Measurements from ENCODE around the gene AP5S1.

AP5S1 gene, protein sequence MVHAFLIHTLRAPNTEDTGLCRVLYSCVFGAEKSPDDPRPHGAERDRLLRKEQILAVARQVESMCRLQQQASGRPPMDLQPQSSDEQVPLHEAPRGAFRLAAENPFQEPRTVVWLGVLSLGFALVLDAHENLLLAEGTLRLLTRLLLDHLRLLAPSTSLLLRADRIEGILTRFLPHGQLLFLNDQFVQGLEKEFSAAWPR

DNA sequence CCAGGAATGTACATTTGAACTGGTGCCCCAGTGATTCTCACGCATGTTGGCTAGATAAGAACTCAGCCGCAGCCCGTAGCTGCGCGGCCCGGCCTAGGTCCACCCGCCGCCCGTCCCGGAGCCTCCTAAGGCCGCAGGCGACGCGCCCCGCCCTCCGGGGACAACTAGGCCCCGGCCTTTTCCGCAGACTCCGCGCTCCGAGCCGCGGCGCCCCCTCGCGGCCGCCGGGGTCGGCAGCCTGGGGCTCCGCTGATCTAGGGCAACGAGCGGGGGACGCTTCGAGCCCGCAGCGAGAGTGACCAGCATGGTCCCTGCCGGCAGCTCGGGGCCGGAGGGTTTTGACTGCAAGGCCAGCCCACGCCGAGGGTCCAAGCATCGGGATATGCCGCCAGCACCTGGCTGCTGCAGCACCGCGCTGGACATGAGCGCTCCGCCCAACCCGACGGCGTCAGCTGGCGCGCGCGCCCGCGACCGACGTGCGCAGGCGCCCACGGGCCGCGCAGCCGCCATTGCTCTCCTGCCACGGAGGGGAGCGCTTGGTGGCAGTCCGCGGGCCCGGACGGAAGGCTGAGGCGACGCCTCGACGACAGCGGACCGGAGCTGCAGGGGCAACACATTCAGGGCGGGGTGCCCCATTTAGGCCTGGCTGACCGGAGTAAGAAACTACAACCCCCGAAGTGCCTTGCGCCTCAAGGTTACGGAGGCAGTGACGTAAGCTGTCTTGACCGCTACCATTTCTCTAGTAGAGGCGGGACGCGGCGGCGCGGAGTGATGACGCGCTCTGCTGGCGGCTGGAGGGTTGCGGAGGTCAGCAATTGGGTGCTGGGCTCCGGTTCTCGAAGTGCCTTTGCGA is at the start of gene AP5S1:
Gene AP5S1 (plus strand): TSS at position 500 of the 853 bp plus-strand sequence. CDS start 1,571 bp downstream, outside the sequence.
- Mint-ChIP-seq H3K27me3 (ENCODE audit: low read depth) (no peaks in the 10 kb centered on the region), H3K4me3 (peak within 1 kb of the TSS; percentile 87), H3K4me1 (ENCODE audit: low read depth) (peaks cover 38% of the 10 kb centered on the region), H3K36me3 (ENCODE audit: low read depth) (peaks cover 15% of the 10 kb centered on the region), H3K27ac (peak within 1 kb of the TSS; percentile 92), H3K9me3 (no peaks in the 10 kb centered on the region)

DNA sequence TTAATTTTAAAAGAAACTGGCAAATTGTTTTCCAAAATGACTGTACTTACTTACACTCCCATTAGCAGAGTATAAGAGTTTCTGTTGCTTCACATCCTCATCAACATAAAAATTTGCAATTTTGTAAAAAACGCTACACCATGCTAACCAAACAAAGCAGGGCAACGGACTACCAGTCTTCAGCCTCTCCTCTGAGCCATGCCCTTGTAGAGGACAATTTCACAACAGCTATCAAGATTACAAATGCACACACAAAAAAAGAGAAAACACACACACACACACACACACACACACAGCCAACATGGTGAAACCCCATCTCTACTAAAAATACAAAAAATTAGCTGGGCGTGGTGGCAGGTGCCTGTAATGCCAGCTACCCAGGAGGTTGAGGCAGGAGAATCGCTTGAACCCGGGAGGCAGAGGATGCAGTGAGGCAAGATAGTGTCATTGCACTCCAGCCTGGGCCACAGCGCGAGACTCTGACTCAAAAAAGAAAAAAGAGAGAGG is 48.7 kb upstream of the AP5S1 start:
- Mint-ChIP-seq H3K9me3 (no peaks in the 10 kb centered on the region), H3K4me3 (no peak overlapping the region), H3K27me3 (ENCODE audit: low read depth) (peaks cover 5% of the 10 kb centered on the region), H3K27ac (no peak overlapping the region), H3K36me3 (ENCODE audit: low read depth) (no peaks in the 10 kb centered on the region), H3K4me1 (ENCODE audit: low read depth) (peaks cover 13% of the 10 kb centered on the region)

DNA sequence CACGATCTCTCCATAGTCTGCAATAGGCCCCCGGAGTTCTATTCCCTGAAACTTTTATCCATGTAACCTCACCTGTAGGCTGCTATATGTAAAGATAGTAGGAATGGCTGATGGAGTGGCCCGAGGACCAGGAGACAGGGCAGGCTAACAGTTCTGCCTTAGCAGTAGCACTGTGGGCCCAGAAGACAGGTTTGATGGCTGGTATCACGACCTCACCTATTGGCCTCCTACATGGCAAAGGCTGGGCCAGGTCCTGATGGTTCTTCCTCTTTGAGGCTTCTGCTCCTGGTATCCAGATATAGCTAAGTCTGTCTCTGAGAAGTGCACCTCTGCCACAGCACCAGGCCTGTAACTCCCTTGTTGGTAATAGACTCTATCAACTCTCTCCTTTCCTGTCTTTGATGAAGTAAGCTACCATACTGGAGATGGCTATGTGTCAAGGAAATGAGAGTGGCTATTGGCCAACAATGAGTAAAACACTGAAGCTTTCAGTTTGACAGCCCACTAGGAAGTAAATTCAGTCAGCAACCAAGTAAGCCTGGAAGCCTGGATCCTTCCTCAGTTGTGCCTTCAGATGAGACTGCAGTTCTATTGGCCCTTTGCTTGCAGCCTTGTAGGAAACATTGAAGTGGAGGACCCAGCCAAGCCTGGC is 44.8 kb upstream of the AP5S1 start:
- H3K36me3 Mint-ChIP-seq (ENCODE audit: low read depth): peaks cover 5% of the 10 kb centered on the region
- H3K9me3 Mint-ChIP-seq: no peaks in the 10 kb centered on the region
- no peak overlapping the region for H3K27ac Mint-ChIP-seq
- peaks cover 15% of the 10 kb centered on the region for H3K4me1 Mint-ChIP-seq (ENCODE audit: low read depth)
- no peak overlapping the region for H3K4me3 Mint-ChIP-seq
- H3K27me3 Mint-ChIP-seq (ENCODE audit: low read depth): peaks cover 35% of the 10 kb centered on the region

DNA sequence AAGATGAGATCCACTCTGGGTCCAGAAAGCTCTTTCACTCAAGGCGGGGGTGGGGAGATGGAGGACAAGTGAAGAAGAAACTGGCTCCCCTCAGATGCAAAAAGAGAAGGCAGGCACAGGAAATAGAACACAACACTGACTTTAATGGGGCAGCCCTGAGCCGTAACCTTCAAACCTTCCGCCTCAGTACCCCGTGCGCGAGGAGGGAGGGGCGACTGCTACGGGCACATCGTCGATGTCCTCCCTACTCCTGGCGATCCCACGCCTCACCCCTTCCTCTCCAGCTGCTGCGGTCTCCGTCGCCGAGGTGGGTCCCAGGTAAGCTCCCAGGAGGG is 43.0 kb upstream of the AP5S1 start:
- Mint-ChIP-seq H3K4me1 (ENCODE audit: low read depth) (peaks cover 25% of the 10 kb centered on the region), H3K4me3 (peak overlapping the region; percentile 71), H3K27ac (no peak overlapping the region), H3K27me3 (ENCODE audit: low read depth) (peaks cover 42% of the 10 kb centered on the region), H3K9me3 (no peaks in the 10 kb centered on the region), H3K36me3 (ENCODE audit: low read depth) (peaks cover 5% of the 10 kb centered on the region)

DNA sequence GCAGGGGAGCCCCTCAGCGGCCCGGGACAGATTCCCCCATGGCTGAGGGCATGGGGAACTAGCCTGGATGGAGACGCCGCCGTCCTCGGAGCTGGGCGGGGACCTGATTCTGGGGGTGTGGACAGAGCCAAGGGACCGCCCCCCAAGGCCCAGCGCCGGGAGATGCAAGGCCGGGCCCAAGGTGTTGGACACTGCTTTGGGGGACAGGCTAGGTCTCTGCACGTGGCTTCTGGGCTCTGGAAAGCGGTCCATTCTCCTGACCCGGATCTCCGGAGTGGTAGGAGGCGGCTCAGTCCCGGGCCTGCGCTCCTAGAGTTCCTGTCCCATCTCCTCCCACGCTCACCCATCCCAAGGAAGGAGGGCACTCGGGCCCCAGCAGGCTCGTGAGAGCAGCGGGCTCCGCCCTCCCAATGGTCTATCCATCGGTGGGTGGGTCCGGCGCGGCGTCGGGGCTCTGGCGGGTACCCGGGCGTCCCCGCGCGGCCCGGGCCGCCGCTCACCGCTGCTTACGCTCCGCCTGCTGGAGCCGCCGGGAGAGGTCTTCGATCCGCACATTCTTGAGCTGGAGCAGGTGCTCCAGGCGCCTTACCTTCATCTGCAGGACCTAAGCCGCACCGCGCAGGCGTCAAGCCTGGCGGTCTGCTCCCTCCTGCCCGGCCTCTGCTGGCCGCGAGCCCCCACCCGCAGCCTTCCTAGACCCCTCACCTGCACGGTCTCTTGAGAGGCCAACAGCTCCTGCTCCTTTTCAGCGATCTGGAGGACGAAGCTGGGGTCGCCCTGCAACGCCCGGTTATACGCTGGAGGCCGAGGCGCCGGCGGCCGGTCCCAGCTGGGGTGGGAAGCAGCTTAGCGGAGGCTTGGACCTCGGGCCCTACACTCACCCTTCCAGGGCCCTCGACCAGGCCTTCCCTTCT is 42.4 kb upstream of the AP5S1 start:
- Mint-ChIP-seq H3K36me3 (ENCODE audit: low read depth) (peaks cover 5% of the 10 kb centered on the region), H3K4me3 (peak overlapping the region; percentile 72), H3K9me3 (no peaks in the 10 kb centered on the region), H3K27ac (no peak overlapping the region), H3K4me1 (ENCODE audit: low read depth) (peaks cover 25% of the 10 kb centered on the region), H3K27me3 (ENCODE audit: low read depth) (peaks cover 39% of the 10 kb centered on the region)

DNA sequence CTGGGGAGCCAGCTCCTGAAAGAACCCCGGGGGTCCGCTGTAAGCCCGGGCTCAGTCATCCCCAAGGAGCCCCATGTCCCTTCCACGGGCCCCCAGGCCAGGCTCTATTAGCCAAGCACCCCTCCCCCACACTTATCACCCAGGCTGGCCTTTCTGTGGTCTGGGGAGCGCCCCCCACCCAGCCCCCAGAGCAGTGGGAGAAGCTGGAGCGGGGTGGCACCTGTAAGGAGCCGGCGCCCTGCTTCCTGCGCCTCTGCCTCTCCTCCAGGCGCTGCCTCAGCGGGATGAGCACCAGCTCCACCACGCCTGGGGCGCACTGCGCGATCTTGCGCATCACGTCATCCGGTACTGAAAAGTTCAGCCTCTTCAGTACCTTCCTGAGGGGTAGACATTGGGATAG is 41.4 kb upstream of the AP5S1 start:
- Mint-ChIP-seq H3K27me3 (ENCODE audit: low read depth) (peaks cover 39% of the 10 kb centered on the region), H3K36me3 (ENCODE audit: low read depth) (peaks cover 5% of the 10 kb centered on the region), H3K4me1 (ENCODE audit: low read depth) (peaks cover 29% of the 10 kb centered on the region)

DNA sequence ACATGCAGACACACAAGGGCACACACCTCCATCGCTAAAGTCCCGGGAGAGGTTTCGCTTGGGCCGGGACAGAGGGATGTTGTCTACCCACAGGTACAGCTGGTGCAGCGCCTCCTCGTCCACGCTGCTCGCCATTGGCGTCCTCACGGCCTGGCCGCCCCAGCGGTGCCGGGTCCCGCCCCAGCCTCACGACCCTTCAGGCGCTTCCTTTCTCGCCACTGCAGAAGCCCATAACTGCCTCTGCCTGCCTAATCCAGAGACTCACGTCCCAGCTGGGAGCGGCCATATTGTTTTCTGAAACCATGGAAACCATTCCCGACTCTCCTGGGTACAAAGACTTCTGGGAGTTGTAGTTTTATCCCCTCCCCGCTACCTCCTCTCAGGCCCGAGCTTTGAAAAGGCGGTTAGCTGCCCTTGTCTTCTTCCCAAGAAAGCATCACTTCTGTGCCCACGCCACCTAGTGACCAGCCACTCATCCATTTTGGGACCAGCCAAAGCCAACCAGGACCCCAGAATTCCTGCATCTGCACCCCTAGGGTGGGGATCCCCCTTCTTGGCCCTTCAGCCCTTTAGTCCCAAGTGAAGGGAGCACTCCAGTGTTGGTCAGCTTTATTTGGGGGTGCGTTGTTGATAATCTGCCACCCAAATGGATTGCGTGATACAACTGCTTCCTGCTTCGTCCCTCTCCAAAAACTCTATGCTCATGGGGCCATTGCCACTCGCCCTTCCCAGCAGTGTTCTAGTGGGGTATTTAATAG is 39.0 kb upstream of the AP5S1 start, which contains the start of gene SPEF1:
Gene SPEF1 (minus strand): TSS at position 296 of the 758 bp plus-strand sequence. CDS start 161 bp downstream, at position 135.
- peaks cover 36% of the 10 kb centered on the region for H3K4me1 Mint-ChIP-seq (ENCODE audit: low read depth)
- H3K4me3 Mint-ChIP-seq: peak within 1 kb of the TSS; percentile 52
- H3K27ac Mint-ChIP-seq: no peak within 1 kb of the TSS
- peaks cover 13% of the 10 kb centered on the region for H3K36me3 Mint-ChIP-seq (ENCODE audit: low read depth)
- H3K9me3 Mint-ChIP-seq: no peaks in the 10 kb centered on the region
- H3K27me3 Mint-ChIP-seq (ENCODE audit: low read depth): peaks cover 39% of the 10 kb centered on the region

More for the DNA sequence above, 41.4 kb upstream of the AP5S1 start:
- Mint-ChIP-seq H3K9me3 (no peaks in the 10 kb centered on the region), H3K27ac (no peak overlapping the region), H3K4me3 (no peak overlapping the region)

DNA sequence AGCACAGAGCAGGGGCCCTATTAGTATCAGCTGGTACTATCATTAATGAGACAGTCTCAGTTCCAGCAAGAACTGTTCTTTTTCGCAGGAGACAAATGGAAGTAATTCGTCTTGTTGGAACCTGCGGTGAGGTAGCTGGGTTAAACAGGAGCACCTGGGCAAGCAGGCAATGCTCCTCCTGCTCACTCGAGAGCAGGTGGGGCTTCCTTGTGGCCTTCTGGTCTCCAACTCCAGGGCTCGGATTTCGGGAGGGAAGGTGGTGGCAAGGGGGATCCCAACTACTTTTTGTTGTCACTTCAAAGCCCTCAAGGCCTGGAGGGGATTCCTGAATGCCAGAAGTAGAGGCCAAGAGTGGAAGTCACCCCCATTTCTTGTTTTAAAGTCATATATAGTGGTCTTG is 37.8 kb upstream of the AP5S1 start:
- no peak overlapping the region for H3K27ac Mint-ChIP-seq
- H3K4me3 Mint-ChIP-seq: no peak overlapping the region

DNA sequence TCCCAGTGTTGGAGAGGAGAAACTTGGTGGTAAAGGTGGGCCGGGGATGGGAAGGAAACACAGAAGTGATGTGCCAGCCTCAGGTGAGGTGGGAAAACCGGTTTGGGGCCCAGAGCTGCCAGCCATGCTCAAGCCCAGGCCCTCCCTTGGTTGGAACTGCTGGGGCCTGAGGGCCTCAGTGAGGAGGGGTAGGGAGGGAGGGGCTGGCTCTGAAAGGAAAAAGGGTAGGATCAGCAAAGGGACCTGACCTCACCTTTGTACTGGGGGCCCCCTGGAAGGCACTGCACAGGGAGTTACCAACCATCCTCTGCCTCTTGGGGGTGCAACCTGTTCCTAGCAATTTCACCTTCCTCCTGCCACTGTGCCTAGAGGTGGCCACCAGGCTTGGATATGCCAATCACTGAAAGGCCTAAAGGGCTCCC is 37.3 kb upstream of the AP5S1 start:
- H3K27me3 Mint-ChIP-seq (ENCODE audit: low read depth): peaks cover 30% of the 10 kb centered on the region
- H3K4me1 Mint-ChIP-seq (ENCODE audit: low read depth): peaks cover 37% of the 10 kb centered on the region
- H3K36me3 Mint-ChIP-seq (ENCODE audit: low read depth): peaks cover 13% of the 10 kb centered on the region
- H3K4me3 Mint-ChIP-seq: peak overlapping the region; percentile 7
- no peaks in the 10 kb centered on the region for H3K9me3 Mint-ChIP-seq
- no peak overlapping the region for H3K27ac Mint-ChIP-seq

More for the DNA sequence above, 37.8 kb upstream of the AP5S1 start:
- no peaks in the 10 kb centered on the region for H3K9me3 Mint-ChIP-seq
- peaks cover 13% of the 10 kb centered on the region for H3K36me3 Mint-ChIP-seq (ENCODE audit: low read depth)
- peaks cover 36% of the 10 kb centered on the region for H3K4me1 Mint-ChIP-seq (ENCODE audit: low read depth)
- peaks cover 30% of the 10 kb centered on the region for H3K27me3 Mint-ChIP-seq (ENCODE audit: low read depth)

DNA sequence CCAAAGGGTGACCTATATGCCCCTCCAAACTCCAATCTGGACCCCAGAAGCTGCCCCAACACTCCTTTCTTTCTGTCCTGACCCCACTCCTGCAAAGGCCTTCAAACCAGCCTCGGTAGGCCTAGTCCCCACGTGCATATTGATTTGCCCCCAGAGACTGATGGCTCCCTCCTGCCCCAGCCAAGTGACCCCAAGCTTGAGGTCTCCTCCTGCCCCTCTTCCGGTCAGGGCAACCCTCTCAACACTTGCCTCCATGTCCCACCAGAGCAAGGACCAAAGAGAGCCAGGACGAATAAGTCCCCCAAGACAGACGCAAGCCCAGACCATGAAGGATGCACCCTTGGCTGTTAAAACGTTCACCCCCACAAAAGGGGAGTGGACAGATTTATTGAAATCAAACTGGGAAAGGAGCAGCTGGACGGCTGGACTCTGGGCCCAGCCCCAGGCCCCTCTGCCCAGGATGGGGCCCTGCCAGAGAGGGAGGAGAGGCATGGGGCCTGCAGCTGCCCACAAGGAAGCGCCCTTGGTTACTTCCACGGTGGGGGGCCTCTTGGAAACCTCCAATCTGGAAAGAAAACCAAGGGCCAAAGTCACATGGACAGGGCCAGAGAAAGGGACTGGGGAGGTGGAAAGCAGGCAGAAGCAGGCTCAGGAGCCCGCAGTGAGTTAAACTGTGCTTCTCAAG is 36.7 kb upstream of the AP5S1 start:
- H3K27me3 Mint-ChIP-seq (ENCODE audit: low read depth): peaks cover 27% of the 10 kb centered on the region
- no peak overlapping the region for H3K27ac Mint-ChIP-seq
- peak overlapping the region; percentile 7 for H3K4me3 Mint-ChIP-seq
- H3K9me3 Mint-ChIP-seq: no peaks in the 10 kb centered on the region
- peaks cover 11% of the 10 kb centered on the region for H3K36me3 Mint-ChIP-seq (ENCODE audit: low read depth)
- peaks cover 38% of the 10 kb centered on the region for H3K4me1 Mint-ChIP-seq (ENCODE audit: low read depth)

DNA sequence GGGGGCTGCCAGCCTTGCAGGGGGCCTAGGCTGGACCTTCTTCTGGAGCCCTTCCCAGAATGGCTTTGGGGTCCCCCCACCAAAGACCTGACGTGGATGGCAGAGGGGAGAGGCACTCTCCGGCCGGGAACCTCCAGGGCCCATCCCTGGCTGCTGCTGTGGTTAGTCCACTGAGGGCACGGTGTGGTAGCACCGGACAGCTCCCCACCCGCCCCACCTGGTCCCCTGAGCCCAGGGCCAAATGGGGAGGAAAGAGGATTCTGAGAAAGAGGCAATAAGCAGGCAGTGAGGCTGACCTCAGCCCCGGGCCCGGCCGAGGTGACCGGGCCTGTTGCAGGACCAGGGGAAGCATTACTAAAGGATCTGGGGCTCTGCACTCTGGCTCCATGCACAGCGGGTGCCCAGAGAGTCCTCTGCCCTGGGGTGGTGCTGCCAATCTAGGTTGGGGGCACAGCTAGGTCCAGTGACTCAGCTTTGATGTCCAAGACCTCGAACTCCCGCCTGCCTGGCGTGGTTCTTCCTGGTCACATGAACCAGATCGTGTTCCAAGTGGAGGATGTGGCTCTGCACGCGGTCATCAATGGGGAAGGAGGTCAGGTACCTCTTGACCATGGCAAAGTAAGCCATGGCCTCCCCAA is 36.0 kb upstream of the AP5S1 start:
- no peaks in the 10 kb centered on the region for H3K9me3 Mint-ChIP-seq
- peak overlapping the region; percentile 76 for H3K27ac Mint-ChIP-seq
- peak overlapping the region; percentile 47 for H3K4me3 Mint-ChIP-seq
- peaks cover 43% of the 10 kb centered on the region for H3K4me1 Mint-ChIP-seq (ENCODE audit: low read depth)
- peaks cover 11% of the 10 kb centered on the region for H3K36me3 Mint-ChIP-seq (ENCODE audit: low read depth)
- H3K27me3 Mint-ChIP-seq (ENCODE audit: low read depth): peaks cover 20% of the 10 kb centered on the region

DNA sequence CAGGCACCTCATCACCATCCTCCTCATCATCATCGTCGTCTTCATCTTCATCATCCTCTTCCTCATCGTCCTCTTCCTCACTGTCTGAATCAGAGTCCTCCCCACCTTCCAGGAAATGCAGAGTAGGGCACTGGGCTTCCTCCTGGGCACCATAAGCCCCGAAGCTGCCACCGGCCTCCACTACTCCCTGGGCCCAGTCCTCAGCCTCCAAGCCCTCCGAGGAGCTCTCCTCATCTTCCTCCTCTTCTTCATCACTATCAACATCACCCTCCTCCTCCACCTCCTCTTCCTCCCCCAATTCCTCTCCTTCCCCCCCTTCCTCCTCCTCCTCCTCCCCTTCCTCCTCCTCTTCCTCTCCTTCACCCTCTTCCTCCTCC is 35.5 kb upstream of the AP5S1 start:
- peaks cover 15% of the 10 kb centered on the region for H3K27me3 Mint-ChIP-seq (ENCODE audit: low read depth)
- H3K27ac Mint-ChIP-seq: peak overlapping the region; percentile 76
- H3K4me1 Mint-ChIP-seq (ENCODE audit: low read depth): peaks cover 43% of the 10 kb centered on the region
- H3K4me3 Mint-ChIP-seq: peak overlapping the region; percentile 47
- no peaks in the 10 kb centered on the region for H3K9me3 Mint-ChIP-seq
- H3K36me3 Mint-ChIP-seq (ENCODE audit: low read depth): peaks cover 8% of the 10 kb centered on the region
